Cardiac septum (tissue), 1 donor: ENCODE measurements around the gene ZNF407. TPM values are rescaled to one million over a fixed set of nuclear protein-coding genes. Genes with fewer than 3 reads are reported as not detected.
"Not testable (repeated sequence)": the region's sequence is repeated elsewhere in the genome, so short reads cannot be mapped to it uniquely, and the experiment has no call there.

Experiments
- DNase-seq: peaks from one replicate; pipeline ENCODE4 v3.0.0-alpha.2; 2020; ENCODE audit warnings: low spot score
- intact Hi-C: fragments of 100-400 bp; cut with DNase I; formaldehyde crosslinking; loops from one replicate; pipeline ENCODE4 v1.14.0; 2022
- total RNA-seq: library from RNA; stranded (reverse); fragmentation: NEBNext Ultra II Directional; extraction: Animal tissue kit (Norgen Biotek cat#: 25700); gene quantifications from one replicate; pipeline ENCODE4 v1.2.1, GENCODE V29; 2021
- donor health status: DM: no; HTN: no; CAD: no.

Gene ZNF407
- total RNA-seq, 1 donor from 2014 or later = 14.1 TPM

GRCh38 chr18:74971358-74971757 is 373.7 kb downstream of the ZNF407 start:
- intact Hi-C loops, DNase-seq: not testable (repeated sequence)

DNA sequence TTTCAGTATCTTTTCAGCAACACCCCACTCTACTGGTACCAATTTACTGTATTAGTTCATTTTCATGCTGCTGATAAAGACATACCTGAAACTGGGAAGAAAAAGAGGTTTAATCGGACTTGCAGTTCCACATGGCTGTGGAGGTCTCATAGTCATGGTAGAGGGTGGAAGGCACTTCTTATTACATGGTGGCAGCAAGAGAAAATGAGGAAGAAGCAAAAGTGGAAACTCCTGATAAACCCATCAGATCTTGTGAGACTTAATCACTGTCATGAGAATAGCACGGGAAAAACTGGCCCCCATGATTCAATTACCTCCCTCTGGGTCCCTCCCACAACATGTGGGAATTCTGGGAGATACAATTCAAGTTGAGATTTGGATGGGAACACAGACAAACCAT is 374.1 kb downstream of the ZNF407 start:
- DNase-seq, intact Hi-C loops: not testable (repeated sequence)

- DNase-seq = no peak
Observed at GRCh38 chr18:74972354-74972753, 374.7 kb downstream of the ZNF407 start.

GRCh38 chr18:74975001-74975400 is 377.3 kb downstream of the ZNF407 start:
- intact Hi-C loops = no loop called here
- DNase-seq = no peak

More at GRCh38 chr18:74972354-74972753, 374.7 kb downstream of the ZNF407 start:
- intact Hi-C loops = no loop called here

DNA sequence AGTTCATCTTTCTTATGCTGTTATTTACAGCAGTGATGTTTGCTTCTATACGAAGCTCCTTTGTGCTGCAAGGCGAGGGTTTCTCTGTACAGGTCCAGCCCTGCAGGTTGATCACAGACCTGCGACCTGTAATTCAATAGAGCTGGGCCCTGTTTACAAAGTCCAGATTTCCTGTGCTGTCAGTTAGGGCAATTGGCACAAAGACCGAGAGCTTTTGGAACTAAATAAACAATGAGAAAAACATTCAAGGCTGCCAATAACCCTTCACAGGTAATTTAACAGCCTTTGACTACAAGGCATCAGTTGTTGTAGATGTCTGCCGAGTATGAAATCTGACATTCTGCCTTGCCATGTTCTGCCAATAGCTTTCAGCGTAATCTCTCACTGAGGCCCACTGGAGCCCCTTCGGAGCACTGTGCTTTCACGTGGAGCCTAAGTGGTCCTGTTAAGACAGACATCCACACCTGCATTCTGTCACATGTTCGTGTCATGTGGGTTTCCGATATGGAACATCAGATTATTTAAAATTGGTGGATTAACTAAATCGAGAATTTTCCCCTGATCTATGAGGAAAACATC is 378.8 kb downstream of the ZNF407 start:
- intact Hi-C loops = no loop called here
- no peak for DNase-seq

DNA sequence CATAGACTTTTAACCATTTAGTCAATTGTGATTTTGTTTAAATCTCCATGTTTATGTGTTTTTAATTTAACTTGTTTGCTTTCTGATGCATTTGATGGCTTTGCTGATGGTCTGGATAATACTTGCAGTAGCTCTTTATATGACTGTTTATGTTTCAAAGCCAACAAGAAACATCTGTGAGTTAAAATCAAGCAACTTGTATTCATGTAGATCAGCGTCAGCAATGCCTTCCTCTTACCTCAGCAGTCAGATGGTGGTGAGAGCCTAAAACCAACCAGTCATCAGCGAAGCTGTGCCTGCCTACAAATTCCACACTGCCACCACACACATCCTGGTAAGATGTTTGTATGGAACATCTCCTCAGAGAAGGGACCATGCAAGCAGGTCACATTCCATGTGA is 379.4 kb downstream of the ZNF407 start:
- DNase-seq = no peak
- intact Hi-C loops = no loop called here

- DNase-seq = no peak
- intact Hi-C loops = no loop called here
Observed at GRCh38 chr18:74980669-74981068, 383.0 kb downstream of the ZNF407 start.

DNA sequence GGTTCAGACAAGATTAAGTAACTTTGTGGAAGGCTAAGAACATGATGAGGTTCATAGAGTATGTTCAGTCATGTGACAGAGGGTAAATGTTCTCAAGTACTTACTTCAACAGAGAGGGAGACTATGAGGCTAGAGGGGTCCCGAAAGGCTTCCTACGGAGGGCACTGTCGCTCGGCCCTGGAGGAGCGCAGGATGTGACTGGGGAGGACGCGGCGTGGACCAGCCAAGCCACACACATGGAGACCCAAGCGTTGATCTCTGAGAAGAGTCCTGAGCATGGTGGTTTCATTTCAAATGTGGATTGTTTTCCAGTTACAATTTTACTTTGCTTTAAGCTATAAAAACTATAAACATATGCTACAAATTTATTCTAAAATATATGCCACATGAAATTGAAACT is 383.8 kb downstream of the ZNF407 start:
- DNase-seq = no peak
- intact Hi-C loops = no loop called here

DNA sequence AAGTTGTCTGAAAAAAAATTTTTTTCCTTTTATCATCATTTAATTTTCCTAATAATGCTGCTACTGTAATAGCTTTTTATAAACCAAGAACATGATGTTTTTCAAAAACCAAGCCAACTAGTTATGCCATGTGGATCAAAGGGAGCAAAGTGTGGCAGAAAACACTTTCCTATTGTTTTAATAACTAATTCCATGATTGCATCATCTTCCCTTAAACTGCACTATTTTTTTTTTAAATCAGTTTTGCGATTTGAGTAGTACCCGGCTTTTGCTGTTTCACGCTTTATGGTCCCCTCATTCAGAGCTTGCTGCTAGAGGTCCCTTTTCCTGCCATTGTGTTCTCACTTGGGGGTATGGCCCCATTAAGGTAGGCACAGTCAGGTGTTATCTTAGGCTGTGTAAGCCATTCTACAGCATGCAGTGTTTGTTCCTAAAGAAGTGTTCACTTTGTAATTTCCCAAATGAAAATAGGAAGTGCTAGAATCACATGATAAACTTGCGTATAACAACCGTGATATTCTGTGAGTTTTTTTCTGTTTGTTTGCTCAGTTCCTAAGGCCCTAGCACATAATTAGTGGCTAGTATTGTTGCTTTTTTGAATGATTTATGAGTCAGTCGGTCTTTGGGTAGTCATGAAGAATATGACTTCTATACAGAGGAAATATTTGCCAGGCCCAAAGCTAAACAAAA is 385.4 kb downstream of the ZNF407 start:
- intact Hi-C loops = no loop called here

DNA sequence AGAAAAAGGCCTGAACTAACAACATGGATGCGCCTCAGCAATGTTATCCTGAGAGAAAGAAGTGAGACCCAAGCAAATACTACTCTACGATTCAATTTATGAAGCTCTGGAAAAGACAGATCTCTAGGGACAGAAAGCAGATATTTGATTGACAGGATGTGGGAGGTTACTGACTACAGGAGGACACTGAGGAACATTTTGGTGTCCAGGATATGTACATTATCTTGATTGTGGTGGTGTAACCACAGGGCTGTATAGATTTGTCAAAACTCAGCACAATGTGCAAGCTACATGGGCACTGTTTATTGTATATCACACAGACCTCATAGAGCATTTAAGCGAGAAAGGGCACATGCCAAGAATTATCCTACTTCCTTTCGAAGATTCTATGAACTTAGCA is 391.5 kb downstream of the ZNF407 start:
- intact Hi-C loops = no loop called here
- DNase-seq = no peak

More for the DNA sequence above, 385.4 kb downstream of the ZNF407 start:
- no peak for DNase-seq

GRCh38 chr18:74990563-74991081 is 393.0 kb downstream of the ZNF407 start:
- no peak for DNase-seq
- intact Hi-C loops = no loop called here

DNA sequence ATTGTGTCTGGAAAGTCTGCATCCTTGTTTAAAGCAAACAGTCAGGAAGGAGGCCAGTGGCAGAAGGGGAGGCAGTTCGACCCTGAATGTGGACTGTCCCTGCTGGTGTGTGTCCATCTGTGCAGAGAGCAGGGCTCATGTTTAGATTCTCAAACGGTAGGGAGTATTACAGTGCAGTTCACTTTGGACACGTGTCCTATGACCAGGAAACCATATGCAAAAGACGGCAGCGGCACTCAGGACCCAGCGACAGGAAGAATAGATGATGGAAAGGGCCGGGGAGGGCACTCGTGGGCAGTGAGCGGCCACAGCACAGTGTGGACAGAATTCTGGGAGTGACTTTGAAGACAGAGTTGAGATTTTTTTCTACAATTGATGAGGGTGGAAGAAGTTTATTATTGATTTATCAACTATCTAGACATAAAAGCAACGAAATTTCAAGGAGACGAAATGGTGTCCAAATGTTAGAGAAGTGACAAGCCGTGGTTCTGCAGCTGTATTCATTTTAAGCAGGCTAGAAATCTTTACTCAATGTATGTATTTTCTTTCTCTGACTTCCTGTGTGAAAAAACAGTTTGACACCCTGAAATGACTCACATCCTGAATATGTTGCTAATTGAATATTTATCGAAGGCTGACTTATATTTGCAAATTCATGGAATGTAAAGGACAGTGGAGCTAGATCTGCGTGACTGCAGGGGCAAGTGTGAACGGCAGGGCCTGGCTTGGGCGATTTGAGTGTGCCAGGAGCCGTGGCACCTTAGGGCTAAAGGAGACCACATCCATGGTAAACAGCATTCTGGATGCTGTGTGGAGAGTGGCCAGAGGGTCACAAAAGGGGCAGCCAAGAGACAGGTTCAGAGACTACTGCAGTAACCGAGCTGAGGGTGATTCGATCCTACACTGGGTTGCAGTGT is 397.1 kb downstream of the ZNF407 start:
- DNase-seq = no peak
- intact Hi-C loops = no loop called here

DNA sequence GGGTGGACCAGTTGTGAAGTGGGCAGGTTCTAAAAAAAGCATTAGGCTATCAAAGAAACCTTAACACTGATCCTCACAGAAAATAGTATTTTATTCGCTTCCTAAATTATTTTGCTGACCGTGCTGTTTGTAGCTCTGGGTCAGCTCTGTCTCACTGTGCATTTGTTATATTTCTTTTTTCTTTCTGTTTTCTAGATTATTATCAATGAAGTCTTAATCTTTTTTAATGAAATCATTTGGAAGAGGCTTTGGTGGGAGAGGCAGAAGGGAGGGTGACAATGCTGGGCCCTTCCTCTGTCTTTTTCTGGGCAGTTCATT is 397.7 kb downstream of the ZNF407 start:
- intact Hi-C loops = no loop called here
- no peak for DNase-seq

DNA sequence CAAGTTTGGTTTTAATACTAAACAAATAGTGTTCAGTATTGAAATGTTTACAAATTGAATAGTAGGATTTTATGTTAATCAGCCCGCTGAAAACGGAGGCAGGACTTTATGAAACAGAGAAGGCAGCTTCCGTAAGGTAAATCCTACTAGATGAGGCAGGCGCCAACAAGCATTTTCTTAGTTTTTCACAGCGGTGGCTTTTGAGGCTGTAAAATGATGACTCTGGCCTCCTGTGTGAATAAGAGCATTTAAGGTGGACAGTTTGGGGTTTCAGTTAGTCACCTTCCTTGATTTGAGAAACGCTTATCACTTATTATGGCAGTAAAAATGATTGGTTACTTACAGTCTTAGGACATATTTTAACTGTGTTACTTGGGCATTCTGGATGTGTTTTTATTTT is 398.4 kb downstream of the ZNF407 start:
- no peak for DNase-seq
- intact Hi-C loops = no loop called here

- no peak for DNase-seq
- intact Hi-C loops = no loop called here
Observed at GRCh38 chr18:74996996-74997395, 399.3 kb downstream of the ZNF407 start.

DNA sequence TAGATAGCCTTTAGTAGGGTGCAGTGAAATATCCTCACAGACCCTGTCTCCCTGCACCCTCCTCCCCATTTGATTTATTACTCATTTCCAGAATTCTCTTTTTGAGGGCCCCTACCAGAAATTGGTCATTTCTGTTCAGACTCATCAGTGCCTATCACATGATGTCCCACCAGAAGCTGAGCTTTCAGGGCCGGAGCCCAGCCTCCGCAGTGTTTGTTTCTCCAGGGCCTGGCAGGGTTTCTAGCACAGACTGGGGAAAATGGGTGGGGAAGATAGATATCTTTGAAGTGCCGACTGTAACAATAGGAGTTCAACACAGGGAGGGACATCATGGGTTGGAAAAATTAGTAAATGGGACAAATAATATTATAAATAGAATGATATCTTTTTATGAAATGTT is 403.2 kb downstream of the ZNF407 start:
- DNase-seq = no peak
- intact Hi-C loops = no loop called here

GRCh38 chr18:75003039-75003438 is 405.4 kb downstream of the ZNF407 start:
- no peak for DNase-seq

GRCh38 chr18:75003764-75004690 is 406.4 kb downstream of the ZNF407 start:
- intact Hi-C loops = no loop called here
- no peak for DNase-seq

More at GRCh38 chr18:75003039-75003438, 405.4 kb downstream of the ZNF407 start:
- intact Hi-C loops = no loop called here

DNA sequence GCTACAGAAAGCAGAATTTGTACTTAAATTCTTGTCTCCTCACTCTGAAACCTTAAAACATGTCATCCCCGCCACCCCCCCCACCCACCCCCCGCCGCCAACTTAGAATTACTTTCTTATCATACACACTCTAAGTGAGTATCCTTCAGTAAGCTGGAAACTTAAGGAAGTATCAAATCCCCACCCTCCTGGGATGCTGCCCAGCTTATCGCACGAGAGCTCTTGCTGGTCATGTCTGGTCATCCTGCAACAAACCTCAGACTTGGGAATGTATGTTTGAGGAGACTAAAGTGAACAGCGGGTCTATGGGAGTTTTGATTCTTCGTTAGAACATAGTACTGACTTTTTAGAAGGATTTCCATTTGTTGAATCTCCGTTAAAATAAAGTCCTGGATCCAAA is 408.0 kb downstream of the ZNF407 start:
- DNase-seq = no peak
- intact Hi-C loops = no loop called here
